ENCODE results near the gene TMEM41B. TPM values are rescaled to one million over a fixed set of nuclear protein-coding genes. Genes with fewer than 3 reads are reported as not detected.

TMEM41B gene
- total and polyA plus RNA-seq, 2 of the 4 experiments (the other 2 are of a cell fraction), result 20.8 to 21.5 TPM

- CTCF ChIA-PET, result interaction anchor here (0.6 kb wide), 1 partner anchor 30 kb away, joined by 3 read pairs; no protein-coding TSS in a partner anchor
- intact Hi-C loops (cut with micrococcal nuclease), result no loop called here
- ATAC-seq (ENCODE audit: low read depth), result no peak
Observed at GRCh38 chr11:9277176-9277575, 37.2 kb downstream of the TMEM41B start.

More at GRCh38 chr11:9277176-9277575, 37.2 kb downstream of the TMEM41B start:
- POLR2A ChIA-PET (ENCODE audit: unreplicated experiment), result interaction anchor here (0.7 kb wide), 1 partner anchor 190 kb away, joined by 4 read pairs; no protein-coding TSS in a partner anchor
- peaks cover 0 to 5% of the 10 kb centered on the region in 2 experiments; a peak in 2 of 4 replicates for H3K79me1 ChIP-seq (ENCODE audit: low read depth in 1 of 2, low read length in 2 of 2)
- BruUV-seq (replicated peaks), result no TSS peak
- H3K56ac ChIP-seq (ENCODE audit: extremely low read depth, insufficient read depth, low read length), result no peak overlapping the region
- H4K20me1 ChIP-seq (ENCODE audit: insufficient read depth, low read length), result peaks cover 3% of the 10 kb centered on the region; the same call in 1 of the 2 replicates
- H4K91ac ChIP-seq (ENCODE audit: insufficient read depth, low read depth, low read length), result no peak overlapping the region
- in situ Hi-C loops (cut with MboI; ENCODE audit: low sequenced_read_pairs), result no loop called here
- no peak overlapping the region for H3K4me3 ChIP-seq (ENCODE audit: insufficient read depth, low read depth, low read length)
- H4K8ac ChIP-seq (ENCODE audit: low read depth in 2 of 2, low read length in 2 of 2), result no peak overlapping the region
- no peaks in the 10 kb centered on the region for H3K9me3 ChIP-seq (ENCODE audit: control insufficient read depth, insufficient read depth, low read length)
- no peak overlapping the region for H2AFZ ChIP-seq (replicated peaks; ENCODE audit: low read length, poor library complexity)
- TF ChIP-seq NFE2L2 (IDR thresholded peaks at IDR 0.05; ENCODE audit: low read depth, low read length) (no peak), MXI1 (IDR thresholded peaks at IDR 0.05; ENCODE audit: borderline replicate concordance, low read depth, low read length) (no peak), ELK1 (IDR thresholded peaks at IDR 0.05; ENCODE audit: borderline replicate concordance, low read depth, low read length) (no peak), RCOR1 (IDR thresholded peaks at IDR 0.05; ENCODE audit: insufficient replicate concordance, low read length) (no peak), MAZ (IDR thresholded peaks at IDR 0.05; ENCODE audit: borderline replicate concordance, low read depth, low read length) (no peak), SMC3 (IDR thresholded peaks at IDR 0.05; ENCODE audit: low read depth, low read length) (no peak), CEBPB (IDR thresholded peaks at IDR 0.05; ENCODE audit: low read depth, low read length) (no peak), CTCF (conservative IDR thresholded peaks at IDR 0.05; ENCODE audit: low read depth, low read length) (no peak), MAFK (IDR thresholded peaks at IDR 0.05; ENCODE audit: low read depth, low read length) (no peak), FOS (IDR thresholded peaks at IDR 0.05; ENCODE audit: low read depth, low read length) (no peak), CHD1 (IDR thresholded peaks at IDR 0.05; ENCODE audit: low read depth, low read length) (no peak), BHLHE40 (IDR thresholded peaks at IDR 0.05; ENCODE audit: low read depth, low read length) (no peak), RFX5 (IDR thresholded peaks at IDR 0.05; ENCODE audit: low read depth, low read length) (no peak)
- dilution Hi-C loops (cut with HindIII; ENCODE audit: low sequenced_read_pairs, unreplicated experiment), result no loop called here
- H3K27me3 ChIP-seq (ENCODE audit: control insufficient read depth, insufficient read depth, low read length), result no peaks in the 10 kb centered on the region
- H2BK120ac ChIP-seq (ENCODE audit: low read depth, low read length), result no peak overlapping the region
- no peak overlapping the region for H3K27ac ChIP-seq (ENCODE audit: insufficient read depth, low read length)
- H2BK5ac ChIP-seq (ENCODE audit: low read depth, low read length, poor library complexity, severe bottlenecking), result no peak overlapping the region
- no peak overlapping the region for H3K18ac ChIP-seq (ENCODE audit: low read depth, low read length)
- H3K23ac ChIP-seq (ENCODE audit: low read depth, low read length), result no peak overlapping the region
- no peak overlapping the region for H3K4me2 ChIP-seq (ENCODE audit: low read depth, low read length)
- H2AK9ac ChIP-seq (replicated peaks; ENCODE audit: low read depth, low read length, poor library complexity), result no peak overlapping the region
- peaks cover 2% of the 10 kb centered on the region; the same call in 1 of the 2 replicates for H3K36me3 ChIP-seq (ENCODE audit: control insufficient read depth, insufficient read depth, low read length)
- no peak for DNase-seq
- H2BK15ac ChIP-seq (ENCODE audit: low read depth, low read length), result no peak overlapping the region
- no peaks in the 10 kb centered on the region for H3K9me1 ChIP-seq (ENCODE audit: insufficient read depth, low read length)
- no peak overlapping the region for H3K14ac ChIP-seq (replicated peaks; ENCODE audit: low read depth, low read length)
- H2AK5ac ChIP-seq (ENCODE audit: low read depth, low read length), result no peak overlapping the region
- no peak overlapping the region for H2BK20ac ChIP-seq (ENCODE audit: low read depth, low read length)
- H3K4me1 ChIP-seq (ENCODE audit: control insufficient read depth, insufficient read depth, low read length), result peaks cover 2% of the 10 kb centered on the region; the same call in 1 of the 2 replicates
- 91% methylated on average over 7 of the region's 8 CpGs; no CpG with 5 or more reads in 1 of the 2 experiments for WGBS, 2 experiments (ENCODE audit: extremely low coverage in 2 of 2, insufficient read length in 1 of 2)
- no peak overlapping the region for H3K9ac ChIP-seq (ENCODE audit: low read depth, low read length)
- H4K5ac ChIP-seq (ENCODE audit: low read depth, low read length), result no peak overlapping the region
- no peak overlapping the region for H3K4ac ChIP-seq (ENCODE audit: low read depth, low read length)
